Daoy (cell line): Measurements from ENCODE around the gene HACD2. TPM values are rescaled to one million over a fixed set of nuclear protein-coding genes. Genes with fewer than 3 reads are reported as not detected.

ENCODE experiments used
- DNase-seq: peaks from one replicate; pipeline ENCODE4 v3.0.0-alpha.2; 2015; ENCODE audit warnings: low read depth
- total RNA-seq: library from RNA; depleted of rRNA; stranded (reverse); fragments of >200 nt; shearing (Covaris generic); gene quantifications from 2 replicates; pipeline ENCODE4 v1.2.3, GENCODE V29; 2014

HACD2 gene
- total RNA-seq, 1 experiment from 2014 or later: 26.7 TPM

GRCh38 chr3:123571264-123571972 lies 13.4 kb downstream of the HACD2 start:
- DNase-seq: no peak

- DNase-seq: no peak
These were observed 16.0 kb downstream of the HACD2 start for GRCh38 chr3:123568875-123569274.

- no peak for DNase-seq
These were observed 16.8 kb downstream of the HACD2 start for GRCh38 chr3:123568034-123568433.

DNA sequence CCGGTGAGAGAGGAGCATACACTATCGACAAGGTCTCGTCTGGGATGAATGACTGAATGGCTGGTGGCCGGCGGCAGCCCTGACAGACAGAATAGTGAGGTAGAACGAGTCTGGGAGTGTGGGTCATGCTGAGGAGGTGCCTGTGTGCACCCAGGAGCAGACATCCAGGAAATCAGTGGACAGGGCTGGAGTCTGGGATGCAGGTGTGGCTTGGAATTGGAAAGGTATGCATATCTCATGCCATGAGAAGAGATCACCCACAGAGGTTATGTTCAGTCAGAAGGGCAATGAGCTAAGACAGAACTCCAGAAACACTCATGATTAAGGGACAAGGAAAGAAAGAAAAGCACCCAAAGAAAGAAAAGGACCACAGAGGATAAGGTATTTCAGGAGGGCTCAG lies 20.8 kb downstream of the HACD2 start:
- no peak for DNase-seq

- DNase-seq: no peak
These were observed 22.3 kb downstream of the HACD2 start for GRCh38 chr3:123562547-123562946.

- DNase-seq: no peak
These were observed 23.7 kb downstream of the HACD2 start for GRCh38 chr3:123561188-123561587.

- DNase-seq: peak; percentile 23
These were observed 25.6 kb downstream of the HACD2 start for GRCh38 chr3:123559040-123559861.

GRCh38 chr3:123553536-123553935 lies 31.3 kb downstream of the HACD2 start:
- DNase-seq: no peak

- no peak for DNase-seq
These were observed 32.1 kb downstream of the HACD2 start for GRCh38 chr3:123552768-123553167.

DNA sequence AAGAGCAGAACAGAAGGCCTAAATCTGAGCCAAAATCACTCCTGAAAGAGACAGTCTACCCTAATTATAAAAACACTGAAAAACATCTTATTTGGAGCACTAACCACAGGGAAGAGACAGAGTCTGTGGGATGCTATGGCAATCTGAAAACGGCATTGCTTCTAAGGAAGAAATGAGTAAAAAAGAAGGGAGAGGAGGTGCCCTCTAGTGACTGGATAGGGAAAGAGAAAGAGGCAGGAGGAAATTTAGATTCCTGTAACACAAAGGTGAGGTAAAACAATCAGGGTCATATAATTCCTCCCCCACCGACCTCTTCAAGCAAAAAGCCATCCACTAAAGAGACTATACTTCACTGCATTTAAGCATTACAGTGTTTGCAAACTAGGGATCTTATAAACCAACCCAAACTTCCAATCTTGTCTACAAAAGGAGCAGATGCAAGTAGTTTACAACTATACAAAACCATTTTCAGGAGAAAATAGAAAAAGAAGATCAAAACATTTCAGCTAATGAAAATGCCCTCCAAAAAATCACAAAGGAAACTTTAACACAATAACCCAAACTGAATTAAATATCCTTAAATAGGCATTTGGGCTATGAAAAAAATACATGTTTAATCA lies 32.6 kb downstream of the HACD2 start:
- DNase-seq: no peak

DNA sequence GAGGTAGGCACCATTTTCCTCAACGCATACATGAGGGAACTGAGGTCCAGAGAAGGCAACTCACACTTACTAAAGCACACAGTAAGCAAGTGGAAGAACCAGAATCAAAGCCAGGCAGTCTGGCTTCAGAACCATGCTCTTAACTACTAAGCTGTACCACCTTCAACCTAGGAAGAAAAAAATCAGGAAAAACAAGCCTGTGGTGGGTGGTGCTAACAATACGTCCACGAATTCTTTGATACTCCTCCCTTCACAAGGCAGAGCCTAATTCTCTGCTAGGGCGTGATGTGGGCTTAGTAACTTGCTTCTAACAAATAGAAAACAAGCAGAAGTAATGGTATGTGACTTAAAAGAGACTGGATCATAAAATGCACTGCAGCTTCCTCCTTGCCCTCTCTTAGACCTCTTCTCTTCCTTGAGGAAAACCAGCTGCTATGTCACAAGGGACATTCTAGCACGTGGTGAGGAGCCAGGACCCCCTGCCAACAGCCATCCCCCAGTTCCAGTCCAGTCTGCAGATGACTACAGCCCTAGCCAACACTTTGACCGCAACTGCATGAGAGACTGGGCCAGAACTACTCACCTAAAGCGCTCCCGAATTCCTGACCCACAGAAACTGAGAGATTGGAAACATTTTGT lies 36.9 kb downstream of the HACD2 start:
- DNase-seq: no peak

DNA sequence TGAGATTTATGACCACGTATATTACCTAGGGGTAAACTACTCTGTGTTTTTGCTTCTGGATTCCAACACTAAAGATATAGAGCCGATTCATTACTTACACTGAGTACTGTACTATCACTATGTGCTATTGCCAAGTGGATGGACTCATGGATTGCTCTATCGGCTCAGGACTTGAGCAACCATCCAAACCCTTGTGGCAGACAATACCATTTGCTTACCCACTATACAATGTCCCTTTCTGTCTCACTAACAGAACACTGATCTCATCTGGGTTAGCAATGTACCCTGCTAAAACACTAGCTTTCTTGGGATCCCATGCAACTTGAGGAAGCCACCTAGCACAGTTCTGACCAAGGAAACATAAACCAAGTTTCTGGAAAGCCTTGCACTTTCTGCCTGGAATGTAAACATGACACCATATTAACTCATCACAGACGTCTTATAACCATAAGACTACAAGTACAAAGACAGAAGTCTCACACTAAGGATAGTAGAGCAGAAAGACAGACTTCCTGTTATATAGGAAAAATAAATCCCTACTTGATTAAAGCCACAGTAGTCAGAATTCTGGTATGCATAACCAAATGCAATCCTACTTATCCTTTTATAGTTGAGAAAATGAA lies 38.6 kb downstream of the HACD2 start:
- DNase-seq: no peak

- DNase-seq: no peak
These were observed 40.9 kb downstream of the HACD2 start for GRCh38 chr3:123543950-123544349.

- no peak for DNase-seq
These were observed 44.6 kb downstream of the HACD2 start for GRCh38 chr3:123540285-123540684.

DNA sequence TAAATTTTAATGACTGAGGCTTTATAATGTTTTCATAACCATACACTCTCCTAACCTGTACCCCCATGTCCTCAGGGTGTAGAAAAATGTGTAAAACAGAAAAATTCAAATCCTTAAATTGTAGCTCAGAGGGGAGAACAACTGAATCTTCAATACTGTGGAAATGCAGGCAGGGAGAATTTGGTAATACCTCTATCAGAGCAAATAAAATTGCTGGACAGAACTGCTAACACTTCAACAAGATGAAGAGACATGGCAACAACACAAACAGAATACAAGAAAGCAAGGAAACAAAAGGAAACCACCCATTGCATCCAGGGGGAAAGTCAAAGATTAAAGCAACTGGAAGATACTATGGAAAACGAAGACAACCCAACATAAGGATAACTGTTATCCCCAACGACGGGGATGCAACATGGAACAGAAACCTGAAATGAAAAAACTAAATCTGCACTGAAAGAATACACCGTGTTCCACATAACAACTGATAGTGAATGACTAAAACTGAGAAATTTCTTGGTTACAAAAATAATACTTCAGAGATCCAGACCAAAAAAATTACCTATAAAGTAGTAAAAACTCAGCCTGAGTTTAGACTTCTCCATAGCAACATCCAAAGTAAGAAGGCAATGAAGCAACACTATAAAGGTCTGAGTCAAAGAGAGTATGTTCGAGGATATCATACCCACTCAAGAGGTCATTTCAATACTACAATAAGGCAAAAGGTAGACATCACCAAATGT lies 48.5 kb downstream of the HACD2 start:
- no peak for DNase-seq

- peak; percentile 78 for DNase-seq
These were observed 49.3 kb downstream of the HACD2 start for GRCh38 chr3:123535580-123535979.

GRCh38 chr3:123534264-123534663 lies 50.6 kb downstream of the HACD2 start:
- DNase-seq: no peak

DNA sequence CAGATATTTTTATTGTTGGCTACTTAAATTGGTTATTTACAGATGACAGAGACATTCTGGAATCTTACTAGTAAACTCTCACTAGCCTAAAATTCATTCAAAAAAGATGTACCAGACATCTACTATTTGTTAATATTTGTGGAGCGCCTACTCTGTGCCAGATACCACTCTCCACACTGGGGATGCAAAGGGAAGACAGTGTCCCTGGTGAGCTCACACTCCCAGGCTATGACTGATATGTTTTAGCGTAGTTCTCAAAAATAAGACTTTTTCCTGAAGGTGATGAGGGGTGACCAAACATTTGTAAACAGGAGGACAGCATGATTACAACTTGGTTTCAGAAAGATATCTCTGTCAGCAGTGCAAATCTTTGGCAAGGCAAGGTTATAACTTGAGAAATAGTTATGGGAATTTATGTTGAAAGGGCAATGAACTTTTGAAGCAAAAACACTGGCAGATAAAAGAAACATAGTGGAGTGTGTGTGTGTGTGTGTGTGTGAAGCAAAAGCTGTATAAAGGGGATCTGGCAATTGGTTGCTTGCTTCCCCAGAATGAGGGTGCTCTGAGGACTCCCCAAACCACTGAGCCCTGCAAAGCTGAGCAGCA lies 51.2 kb downstream of the HACD2 start:
- no peak for DNase-seq

DNA sequence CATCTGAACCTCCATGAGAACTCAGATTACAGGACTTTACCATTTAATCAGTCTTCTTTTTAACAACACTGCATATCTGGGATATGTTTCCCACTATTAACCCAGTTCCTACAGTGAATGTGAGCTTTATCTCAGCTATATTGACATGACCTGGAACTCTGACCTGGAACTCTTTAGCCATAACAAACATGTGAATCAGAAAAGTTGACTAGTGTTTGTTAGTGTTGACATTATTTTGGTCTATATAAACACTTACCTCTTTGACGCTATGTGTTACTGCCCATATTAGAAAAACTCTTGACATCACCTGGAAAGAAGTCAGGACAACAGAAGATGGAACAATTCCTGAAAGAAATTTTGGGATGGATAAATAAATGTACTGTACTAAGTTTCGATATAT lies 56.7 kb downstream of the HACD2 start:
- DNase-seq: no peak

DNA sequence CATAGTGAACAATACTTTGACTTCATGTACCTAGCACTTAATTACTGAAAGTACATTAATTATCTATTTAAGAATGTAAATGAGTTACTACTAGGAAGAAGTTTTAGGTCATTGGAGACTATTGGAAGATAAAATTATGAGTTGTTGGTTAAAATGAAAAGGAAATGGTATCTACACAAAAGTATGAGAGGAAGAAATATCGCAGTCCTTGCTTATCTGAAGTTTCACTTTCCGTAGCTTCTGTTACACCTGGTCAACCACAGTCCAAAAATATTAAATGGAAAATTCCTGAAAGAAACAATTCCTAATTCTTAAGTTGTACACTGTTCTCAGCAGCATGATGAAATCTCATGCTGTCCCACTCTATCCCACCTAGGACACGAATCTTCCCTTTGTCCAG lies 57.8 kb downstream of the HACD2 start:
- no peak for DNase-seq

GRCh38 chr3:123526474-123526873 lies 58.4 kb downstream of the HACD2 start:
- DNase-seq: no peak
